Right lobe of liver (tissue), 5 donors: ENCODE data around the gene DTX3. TPM values are rescaled to one million over a fixed set of nuclear protein-coding genes. Genes with fewer than 3 reads are reported as not detected.

Source experiments
- total RNA-seq, 6 experiments: library from RNA; depleted of rRNA in 2 of 6; stranded (reverse); fragments of >200 nt in 2 of 6; fragmentation: NEBNext Ultra II Directional in 3 of 6; extraction: Animal tissue kit (Norgen Biotek cat#: 25700) in 3 of 6; gene quantifications; one replicate each; pipeline versions ENCODE4 v1.1.0 to v1.2.4, GENCODE V29; 2016 to 2023
- donor health status: DM: no; HTN: no; CAD: no.
- donor health status: DM: no; HTN: no; CAD: no.
- donor health status: DM: no; HTN: yes; CAD: no.
- donor health status: DM: no; HTN: yes; CAD: no.

Gene DTX3
- total RNA-seq, 6 experiments from 2014 or later = 0.86 to 2.7 (median 1.9) TPM

Other genes with a start within 250 kb of the DTX3 start
- 10 to 100 TPM; 25.3 to 48.0 (median 35.9) TPM for gene R3HDM2, start 173.8 kb upstream of the DTX3 start, total RNA-seq
- gene INHBC, start 170.0 kb upstream of the DTX3 start, total RNA-seq = 100 to 1,000 TPM in 1 of 6 experiments, 10 to 100 TPM in 5; 14.7 to 123 (median 63.6) TPM
- 100 to 1,000 TPM in 4 of 6 experiments, 10 to 100 TPM in 2; 17.4 to 302 (median 150) TPM for gene INHBE, start 149.5 kb upstream of the DTX3 start, total RNA-seq
- under 1 TPM; 0.16 to 0.74 (median 0.55) TPM for gene GLI1, start 145.0 kb upstream of the DTX3 start, total RNA-seq
- 10 to 100 TPM in 1 of 6 experiments, 1 to 10 TPM in 5; 3.5 to 11.0 (median 6.8) TPM for gene ARHGAP9, start 125.0 kb upstream of the DTX3 start, total RNA-seq
- gene MARS1, start 116.8 kb upstream of the DTX3 start, total RNA-seq = 10 to 100 TPM; 53.4 to 66.6 (median 60.4) TPM
- gene DDIT3, start 84.3 kb upstream of the DTX3 start, total RNA-seq = 10 to 100 TPM; 11.3 to 26.7 (median 18.7) TPM
- gene MBD6, start 82.0 kb upstream of the DTX3 start, total RNA-seq = 10 to 100 TPM in 5 of 6 experiments, 1 to 10 TPM in 1; 7.4 to 61.1 (median 39.3) TPM
- gene DCTN2, start 57.6 kb upstream of the DTX3 start, total RNA-seq = 10 to 100 TPM; 28.4 to 80.0 (median 36.0) TPM
- gene KIF5A, start 54.8 kb upstream of the DTX3 start, total RNA-seq = under 1 TPM in 1 of 6 experiments, not detected in 5; 0.02 TPM
- gene PIP4K2C, start 13.6 kb upstream of the DTX3 start, total RNA-seq = 10 to 100 TPM; 11.3 to 27.6 (median 12.8) TPM
- gene ARHGEF25, start 6.6 kb downstream of the DTX3 start, total RNA-seq = 1 to 10 TPM in 5 of 6 experiments, under 1 TPM in 1; 0.92 to 2.0 (median 1.3) TPM
- gene B4GALNT1, start 28.4 kb downstream of the DTX3 start, total RNA-seq = 1 to 10 TPM in 3 of 6 experiments, under 1 TPM in 3; 0.44 to 3.6 (median 0.78) TPM
- gene OS9, start 89.3 kb downstream of the DTX3 start, total RNA-seq = 100 to 1,000 TPM; 179 to 245 (median 210) TPM
- gene AGAP2, start 133.9 kb downstream of the DTX3 start, total RNA-seq = under 1 TPM; 0.26 to 0.87 (median 0.57) TPM
- 10 to 100 TPM; 15.1 to 34.4 (median 20.6) TPM for gene TSPAN31, start 140.2 kb downstream of the DTX3 start, total RNA-seq
- 10 to 100 TPM; 23.3 to 47.3 (median 31.8) TPM for gene CDK4, start 147.5 kb downstream of the DTX3 start, total RNA-seq
- 1 to 10 TPM; 2.1 to 3.9 (median 3.3) TPM for gene MARCHF9, start 150.3 kb downstream of the DTX3 start, total RNA-seq
- 1 to 10 TPM in 3 of 6 experiments, under 1 TPM in 3; 0.25 to 1.4 (median 0.81) TPM for gene CYP27B1, start 162.3 kb downstream of the DTX3 start, total RNA-seq
- gene METTL1, start 167.3 kb downstream of the DTX3 start, total RNA-seq = 10 to 100 TPM in 5 of 6 experiments, 1 to 10 TPM in 1; 9.7 to 13.6 (median 10.3) TPM
- 1 to 10 TPM; 3.2 to 5.5 (median 3.7) TPM for gene EEF1AKMT3, start 167.8 kb downstream of the DTX3 start, total RNA-seq
- 10 to 100 TPM; 25.6 to 40.2 (median 30.9) TPM for gene TSFM, start 178.0 kb downstream of the DTX3 start, total RNA-seq
- gene AVIL, start 213.9 kb downstream of the DTX3 start, total RNA-seq = 1 to 10 TPM; 1.5 to 6.3 (median 5.0) TPM
- 10 to 100 TPM; 39.3 to 84.2 (median 64.7) TPM for gene CTDSP2, start 241.9 kb downstream of the DTX3 start, total RNA-seq